GM18909 (cell line): ENCODE data around the gene MUC12.

Experiments
- ATAC-seq: cut with Tn5 transposase; IDR thresholded peaks from one replicate; pipeline ENCODE4 v1.9.1; 2021; ENCODE audit warnings: mild to moderate bottlenecking; ENCODE audit not compliant: unreplicated experiment, poor library complexity

MUC12 gene

GRCh38 chr7:100951888-100952560 lies 17.3 kb upstream of the MUC12 start:
- no peak for ATAC-seq

- no peak for ATAC-seq
These were observed 16.7 kb upstream of the MUC12 start for GRCh38 chr7:100952641-100953040.

GRCh38 chr7:100957832-100958421 lies 11.4 kb upstream of the MUC12 start:
- no peak for ATAC-seq

- ATAC-seq, result no peak
These were observed 9.5 kb upstream of the MUC12 start for GRCh38 chr7:100959894-100960293.

GRCh38 chr7:100962537-100962936 lies 6.8 kb upstream of the MUC12 start:
- ATAC-seq, result no peak

- no peak for ATAC-seq
These were observed 6.0 kb upstream of the MUC12 start for GRCh38 chr7:100963386-100963785.

GRCh38 chr7:100963874-100964273 lies 5.5 kb upstream of the MUC12 start:
- ATAC-seq, result no peak

- no peak for ATAC-seq
These were observed 4.7 kb upstream of the MUC12 start for GRCh38 chr7:100964630-100965029.

GRCh38 chr7:100965045-100965722 lies 4.2 kb upstream of the MUC12 start:
- no peak for ATAC-seq

- ATAC-seq, result peak; percentile 59
These were observed 3.4 kb upstream of the MUC12 start for GRCh38 chr7:100965723-100966541.

GRCh38 chr7:100966542-100967291 lies 2.6 kb upstream of the MUC12 start:
- ATAC-seq, result no peak

- no peak for ATAC-seq
These were observed 2.0 kb upstream of the MUC12 start for GRCh38 chr7:100967292-100967863.

GRCh38 chr7:100968031-100968430 lies 1.3 kb upstream of the MUC12 start:
- ATAC-seq, result no peak

- no peak for ATAC-seq
These were observed 715 bp upstream of the MUC12 start for GRCh38 chr7:100968650-100969049.

GRCh38 chr7:100971111-100972001 lies 2.0 kb downstream of the MUC12 start:
- no peak for ATAC-seq

- no peak for ATAC-seq
These were observed 2.6 kb downstream of the MUC12 start for GRCh38 chr7:100972002-100972347.

- ATAC-seq, result no peak
These were observed 4.7 kb downstream of the MUC12 start for GRCh38 chr7:100974021-100974420.

GRCh38 chr7:100975371-100975821 lies 6.0 kb downstream of the MUC12 start:
- ATAC-seq, result no peak

GRCh38 chr7:100978300-100978699 lies 8.9 kb downstream of the MUC12 start:
- ATAC-seq, result no peak
